ENCODE results near the gene HDAC2. TPM values are rescaled to one million over a fixed set of nuclear protein-coding genes. Genes with fewer than 3 reads are reported as not detected.
"Not testable (repeated sequence)": the region's sequence is repeated elsewhere in the genome, so short reads cannot be mapped to it uniquely, and the experiment has no call there.

The HDAC2 gene
- total RNA-seq, 4 donors from 2014 or later: 28.5 to 58.4 (median 46.1) TPM

DNA sequence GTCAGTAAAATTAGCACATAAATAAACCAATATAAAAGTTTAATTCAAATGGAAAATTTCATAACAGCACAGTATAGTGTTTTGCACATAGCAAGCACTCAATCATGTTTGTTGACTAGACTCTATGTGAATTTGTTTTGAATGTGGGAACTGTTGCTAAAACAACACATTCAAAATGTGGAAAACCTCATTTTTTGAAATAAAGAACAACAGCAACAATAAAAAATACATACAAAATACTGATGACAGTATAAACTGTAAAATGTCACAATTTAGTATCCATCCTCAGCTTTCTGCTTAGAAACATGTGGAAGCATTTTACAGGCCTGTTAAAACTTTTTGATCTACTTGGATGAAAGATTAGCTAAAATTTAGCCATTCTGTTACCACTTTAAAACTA lies 47.4 kb downstream of the HDAC2 start:
- no peak overlapping the region for H3K4me3 ChIP-seq (ENCODE audit: low read depth, poor library complexity, severe bottlenecking)
- no peak for DNase-seq (ENCODE audit: low spot score in 2 of 2)
- TF ChIP-seq CTCF (IDR thresholded peaks at IDR 0.05) (no peak), POLR2A (IDR thresholded peaks at IDR 0.05) (no peak)
- intact Hi-C loops (cut with DNase I; ENCODE audit: low total_unique reads): no loop called here

GRCh38 chr6:113921299-113921904 lies 49.5 kb downstream of the HDAC2 start:
- intact Hi-C loops (cut with DNase I; ENCODE audit: low total_unique reads): no loop called here
- TF ChIP-seq CTCF (IDR thresholded peaks at IDR 0.05): no peak
- no peak for TF ChIP-seq POLR2A (IDR thresholded peaks at IDR 0.05)
- DNase-seq (ENCODE audit: low spot score in 2 of 2): no peak
- 88 to 92% methylated on average over 4 of the region's 4 CpGs for WGBS, 2 donors
- no peak overlapping the region for H3K4me3 ChIP-seq (ENCODE audit: low read depth, poor library complexity, severe bottlenecking)

GRCh38 chr6:113920663-113921267 lies 50.2 kb downstream of the HDAC2 start:
- 57 to 66% methylated on average over 3 of the region's 3 CpGs for WGBS, 2 donors
- H3K4me3 ChIP-seq (ENCODE audit: low read depth, poor library complexity, severe bottlenecking): no peak overlapping the region
- no peak for DNase-seq (ENCODE audit: low spot score in 2 of 2)
- intact Hi-C loops (cut with DNase I; ENCODE audit: low total_unique reads): no loop called here
- TF ChIP-seq POLR2A (IDR thresholded peaks at IDR 0.05): no peak
- TF ChIP-seq CTCF (IDR thresholded peaks at IDR 0.05): no peak

DNA sequence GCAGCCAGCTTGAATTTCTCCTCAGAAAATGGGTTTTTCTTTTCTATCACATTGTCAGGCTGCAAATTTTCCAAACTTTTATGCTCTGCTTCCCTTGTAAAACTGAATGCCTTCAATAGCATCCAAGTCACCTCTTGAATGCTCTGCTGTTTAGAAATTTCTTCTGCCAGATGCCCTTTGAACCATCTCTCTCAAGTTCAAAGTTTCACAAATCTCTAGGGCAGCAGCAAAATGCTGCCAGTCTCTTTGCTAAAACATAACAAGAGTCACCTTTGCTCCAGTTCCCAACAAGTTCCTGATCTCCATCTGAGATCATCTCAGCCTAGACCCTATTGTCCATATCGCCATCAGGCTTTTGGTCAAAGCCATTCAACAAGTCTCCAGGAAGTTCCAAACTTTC lies 60.7 kb downstream of the HDAC2 start:
- 88 to 89% methylated on average over 1 of the region's 1 CpG for WGBS, 2 donors
- intact Hi-C loops (cut with DNase I; ENCODE audit: low total_unique reads); DNase-seq (ENCODE audit: low spot score in 2 of 2); H3K4me3 ChIP-seq (ENCODE audit: low read depth, poor library complexity, severe bottlenecking): not testable (repeated sequence)

- intact Hi-C loops (cut with DNase I; ENCODE audit: low total_unique reads): no loop called here
- TF ChIP-seq CTCF (IDR thresholded peaks at IDR 0.05) (no peak), POLR2A (IDR thresholded peaks at IDR 0.05) (no peak)
- WGBS, 2 donors: 18% methylated on average over 6 of the region's 6 CpGs
- no peak for DNase-seq (ENCODE audit: low spot score in 2 of 2)
- no peak overlapping the region for H3K4me3 ChIP-seq (ENCODE audit: low read depth, poor library complexity, severe bottlenecking)
These were observed 61.6 kb downstream of the HDAC2 start for GRCh38 chr6:113909224-113909856.

DNA sequence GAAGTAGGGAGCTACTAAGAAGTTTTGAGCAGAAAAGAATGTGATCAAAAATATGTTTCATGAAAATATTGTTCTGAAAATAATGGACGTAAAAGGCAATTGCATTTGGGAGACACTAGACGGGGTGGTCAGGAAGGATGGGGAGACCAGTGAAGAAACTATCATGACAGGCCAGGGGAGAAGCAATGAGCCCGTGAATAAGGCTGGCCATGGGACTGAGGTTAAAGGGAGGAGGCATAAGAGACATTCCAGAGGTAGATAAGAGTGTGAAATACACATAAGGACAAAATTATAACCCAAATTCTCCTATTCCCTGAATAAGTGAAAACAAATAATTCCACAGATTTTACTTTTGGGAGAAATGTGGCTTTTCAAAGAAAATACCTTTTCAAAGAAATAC lies 62.1 kb downstream of the HDAC2 start:
- intact Hi-C loops (cut with DNase I; ENCODE audit: low total_unique reads): no loop called here
- no peak for DNase-seq (ENCODE audit: low spot score in 2 of 2)
- whole genome bisulfite sequencing, 2 donors: 66 to 67% methylated on average over 3 of the region's 3 CpGs
- TF ChIP-seq CTCF (IDR thresholded peaks at IDR 0.05) (no peak), POLR2A (IDR thresholded peaks at IDR 0.05) (no peak)
- no peak overlapping the region for H3K4me3 ChIP-seq (ENCODE audit: low read depth, poor library complexity, severe bottlenecking)

Data from lower leg skin (tissue), 4 donors.